Heart right ventricle (tissue), 16 donors: ENCODE results near the gene CDK6. TPM values are rescaled to one million over a fixed set of nuclear protein-coding genes. Genes with fewer than 3 reads are reported as not detected.

ENCODE experiments used
- ATAC-seq, 8 donors: fragments of 200-7000 bp; cut with Tn5 transposase; one replicate each; pipeline ENCODE4 v1.9.1; 2020; ENCODE audit warnings: mild to moderate bottlenecking in 8 of 8, moderate library complexity in 8 of 8, moderate number of reproducible peaks in 1 of 8
- DNase-seq, 2 donors: peaks; one replicate each; pipeline ENCODE4 v3.0.0-alpha.2; 2020
- H3K27ac ChIP-seq, 10 donors: fragments of 200-600 bp; sonication (generic) in 2 of 10; one replicate each; pipeline versions ENCODE4 v1.5.0 to v1.8.0; 2020 to 2022; ENCODE audit warnings: mild to moderate bottlenecking in 3 of 10
- H3K27me3 ChIP-seq, 7 donors: fragments of 200-600 bp; one replicate each; pipeline ENCODE4 v1.8.0; 2021 to 2022; ENCODE audit warnings: mild to moderate bottlenecking in 2 of 7
- H3K36me3 ChIP-seq, 9 donors: fragments of 200-600 bp; sonication (generic) in 1 of 9; one replicate each; pipeline versions ENCODE4 v1.5.0 to v1.8.0; 2020 to 2022; ENCODE audit warnings: mild to moderate bottlenecking in 2 of 9
- H3K4me1 ChIP-seq, 9 donors: fragments of 200-600 bp; sonication (generic) in 1 of 9; one replicate each; pipeline versions ENCODE4 v1.5.0 to v1.8.0; 2020 to 2022; ENCODE audit warnings: mild to moderate bottlenecking in 4 of 9
- H3K4me3 ChIP-seq, 10 donors: fragments of 200-600 bp; sonication (generic) in 2 of 10; one replicate each; pipeline versions ENCODE4 v1.5.0 to v1.8.0; 2020 to 2022; ENCODE audit warnings: mild to moderate bottlenecking in 7 of 10, moderate library complexity in 2 of 10
- H3K9me3 ChIP-seq, 11 donors: fragments of 200-600 bp in 10 of 11; sonication (generic) in 2 of 11; one replicate each; pipeline versions ENCODE4 v1.5.0 to v1.8.0; 2013 to 2022; ENCODE audit warnings: mild to moderate bottlenecking in 2 of 11, control low read depth in 1 of 11, moderate library complexity in 1 of 11
- WGBS, 2 donors: extraction: QIAGEN DNeasy Blood & Tissue Kit; methylation state at CpG; one replicate each; pipeline ENCODE4 v1.1.7; 2013; ENCODE audit warnings: inconsistent platforms in 1 of 2; 5-methylcytosine and 5-hydroxymethylcytosine counted together
- intact Hi-C, 10 donors: fragments of 100-400 bp; cut with DNase I; formaldehyde crosslinking; loops; one replicate each; pipeline versions ENCODE4 v1.11.1 to v1.14.2; 2022
- polyA plus RNA-seq, 2 donors: library from polyadenylated mRNA; stranded (reverse); fragments of 200-250 nt; gene quantifications; one replicate each; pipeline ENCODE4 v1.2.3, GENCODE V29; 2013
- total RNA-seq, 10 donors: library from RNA; stranded (reverse); fragmentation: NEBNext Ultra II Directional in 3 of 10; extraction: Animal tissue kit (Norgen Biotek cat#: 25700) in 3 of 10; gene quantifications; one replicate each; pipeline versions ENCODE4 v1.2.1 to v1.2.4, GENCODE V29; 2021 to 2023
- TF ChIP-seq, protein P1 (sequence below), 9 donors: fragments of 200-600 bp; sonication (generic) in 2 of 9; IDR thresholded peaks; one replicate each; pipeline versions ENCODE4 v1.5.0 to v1.8.0; 2021 to 2022; ENCODE audit warnings: antibody characterized with exemption in 9 of 9, mild to moderate bottlenecking in 5 of 9, moderate library complexity in 1 of 9
- donor health status: Arrhythmogenic right ventricular cardiomyopathy.
- donor health status: ischemic (EF 13 %, LVEDD 7.1; RV severe dilation, severe dysfunction).
- donor health status: healthy with polysubstance abuse.
- donor health status: DM: no; HTN: yes; CAD: no.
- donor health status: DM: no; HTN: no; CAD: no.
- donor health status: ischemic (EF 25% LVEDD 6.9; RV normal size, moderate dysfunction).
- donor health status: ischemic (EF 25% LVEDD 5.7; RV mildly dilated, moderate dysfunction).
- donor health status: healthy.
- donor health status: DM: yes; HTN: yes; CAD: no.
- donor health status: Ischemic cardiomyopathy.
- donor health status: ischemic (EF 35%, LVEDD 5.7; RV mildly dilated, moderate dysfunction).
- donor health status: nonischemic (EF 11% LVEDD 7.7; RV severe dilation, severe dysfunction).
- donor health status: DM: yes; HTN: yes; CAD: no.
- donor health status: PGD.
- donor health status: ischemic (EF 29% LVEDD 5.4; RV normal size, mild dysfunction).
- donor health status: nonischemic (EF 23%, LVEDD 6.1; RV moderate dilation, normal function).

Gene CDK6
- total and polyA plus RNA-seq, 12 donors: 2.6 to 31.5 (median 16.4) TPM

DNA sequence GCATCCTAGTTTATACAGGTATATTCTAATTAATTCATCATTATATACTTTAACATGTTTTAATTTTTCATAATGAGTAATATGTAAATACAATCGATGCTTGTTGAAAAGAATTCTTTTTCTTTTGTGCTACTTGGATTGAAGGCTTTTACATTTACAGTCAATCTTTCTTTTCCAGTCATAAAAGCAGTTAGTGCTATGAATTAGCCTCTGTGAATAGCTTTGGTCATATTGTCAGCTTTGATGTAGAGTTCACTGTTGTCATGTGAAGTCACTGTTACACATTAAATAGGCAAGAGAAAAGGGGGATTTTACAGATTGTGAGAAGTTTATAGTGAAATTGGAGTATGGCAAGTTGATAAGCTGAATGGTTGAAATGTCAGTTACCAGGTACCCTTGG is 142.9 kb downstream of the CDK6 start:
- Histone ChIP-seq H3K27me3 (no peaks in the 10 kb centered on the region), H3K4me1 (peaks cover 7 to 46% (median 35%) of the 10 kb centered on the region in 9 donors), H3K36me3 (no peaks in the 10 kb centered on the region), H3K27ac (no peak overlapping the region), H3K4me3 (no peak overlapping the region), H3K9me3 (no peaks in the 10 kb centered on the region)
- TF ChIP-seq, protein P1, sequence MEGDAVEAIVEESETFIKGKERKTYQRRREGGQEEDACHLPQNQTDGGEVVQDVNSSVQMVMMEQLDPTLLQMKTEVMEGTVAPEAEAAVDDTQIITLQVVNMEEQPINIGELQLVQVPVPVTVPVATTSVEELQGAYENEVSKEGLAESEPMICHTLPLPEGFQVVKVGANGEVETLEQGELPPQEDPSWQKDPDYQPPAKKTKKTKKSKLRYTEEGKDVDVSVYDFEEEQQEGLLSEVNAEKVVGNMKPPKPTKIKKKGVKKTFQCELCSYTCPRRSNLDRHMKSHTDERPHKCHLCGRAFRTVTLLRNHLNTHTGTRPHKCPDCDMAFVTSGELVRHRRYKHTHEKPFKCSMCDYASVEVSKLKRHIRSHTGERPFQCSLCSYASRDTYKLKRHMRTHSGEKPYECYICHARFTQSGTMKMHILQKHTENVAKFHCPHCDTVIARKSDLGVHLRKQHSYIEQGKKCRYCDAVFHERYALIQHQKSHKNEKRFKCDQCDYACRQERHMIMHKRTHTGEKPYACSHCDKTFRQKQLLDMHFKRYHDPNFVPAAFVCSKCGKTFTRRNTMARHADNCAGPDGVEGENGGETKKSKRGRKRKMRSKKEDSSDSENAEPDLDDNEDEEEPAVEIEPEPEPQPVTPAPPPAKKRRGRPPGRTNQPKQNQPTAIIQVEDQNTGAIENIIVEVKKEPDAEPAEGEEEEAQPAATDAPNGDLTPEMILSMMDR (IDR thresholded peaks at IDR 0.05): no peak
- 97 to 98% methylated on average over 1 of the region's 1 CpG for WGBS, 2 donors
- DNase-seq: no peak
- intact Hi-C loops: loop anchor here in 6 of 10 donors (5.0 to 10.0 kb wide), 4 partner anchors 69 to 364 kb away; no protein-coding TSS in a partner anchor
- no peak for ATAC-seq

DNA sequence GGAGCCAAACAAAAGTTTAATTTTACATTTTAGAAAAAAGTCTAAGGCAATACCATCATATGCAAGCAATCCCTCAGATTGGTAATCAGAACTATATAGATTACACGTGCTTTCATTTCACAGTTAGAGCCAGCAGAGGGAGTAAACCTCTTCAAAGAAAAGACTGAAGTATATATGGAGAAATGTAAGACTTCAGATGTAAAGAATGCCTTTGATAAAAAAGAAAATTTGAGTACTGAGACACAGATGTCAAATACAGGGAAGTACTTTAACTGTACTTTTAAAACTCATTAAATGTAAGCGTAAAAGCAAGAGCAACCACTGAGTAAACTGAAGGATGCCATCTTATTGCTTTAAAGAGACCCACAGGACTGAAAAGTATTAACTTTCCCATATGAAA is 144.8 kb downstream of the CDK6 start:
- no peaks in the 10 kb centered on the region for H3K27me3 ChIP-seq
- H3K4me1 ChIP-seq: peaks cover 0 to 29% (median 16%) of the 10 kb centered on the region in 9 donors
- H3K4me3 ChIP-seq: no peak overlapping the region
- no peaks in the 10 kb centered on the region for H3K9me3 ChIP-seq
- TF ChIP-seq, protein P1 (IDR thresholded peaks at IDR 0.05): peak; percentile 31 to 71 (median 54)
- 41 to 45% methylated on average over 2 of the region's 2 CpGs for WGBS, 2 donors
- DNase-seq (no peak), ATAC-seq (peak in 1 of 8 donors; percentile 47)
- no peaks in the 10 kb centered on the region for H3K36me3 ChIP-seq
- intact Hi-C loops: loop anchor here in 6 of 10 donors (1.0 to 10.0 kb wide), 5 partner anchors 67 to 366 kb away; no protein-coding TSS in a partner anchor
- no peak overlapping the region for H3K27ac ChIP-seq

DNA sequence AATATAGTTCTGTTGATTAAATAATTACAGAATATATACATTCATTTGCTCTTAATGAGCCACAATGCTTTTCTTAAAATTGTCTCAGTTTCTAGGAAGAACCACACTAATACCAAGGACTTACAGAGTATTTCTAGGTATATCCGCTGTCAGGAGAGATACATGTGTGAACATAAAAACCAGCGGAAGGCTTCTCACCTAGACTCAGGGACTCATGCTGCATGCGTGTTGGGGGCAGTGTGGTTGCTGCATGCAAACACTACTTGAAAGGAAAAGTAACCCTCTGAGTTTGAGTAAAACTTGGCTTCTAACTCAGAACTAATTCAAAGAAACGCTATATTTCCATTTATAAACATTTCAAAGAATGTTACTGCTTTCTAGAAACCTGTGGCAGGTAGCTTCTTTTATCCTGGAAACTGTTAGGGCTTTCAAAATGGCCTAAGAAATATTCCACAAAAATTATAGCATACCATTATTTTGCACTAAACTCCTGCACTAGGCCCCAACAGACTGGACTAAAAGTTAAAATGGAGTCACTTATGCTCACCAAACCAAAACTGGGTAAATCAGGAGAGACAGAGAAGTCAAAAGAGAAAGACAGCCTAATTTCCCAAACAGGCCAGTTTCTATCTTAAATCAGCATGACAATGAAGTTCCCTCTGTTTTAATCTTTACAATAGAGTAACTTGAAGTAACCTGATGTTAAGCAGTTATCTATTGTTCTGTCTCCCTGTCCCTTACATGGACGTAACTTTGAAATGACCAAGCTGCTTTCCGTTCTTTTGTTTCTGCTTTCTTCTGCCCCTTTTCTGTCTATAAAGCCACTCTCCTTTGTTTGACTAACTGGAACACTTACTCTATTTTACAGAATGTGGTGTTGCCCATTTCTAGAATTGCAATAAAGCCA is 151.0 kb downstream of the CDK6 start:
- Histone ChIP-seq H3K27me3 (no peaks in the 10 kb centered on the region), H3K27ac (peak overlapping the region in 1 of 10 donors; percentile 17), H3K4me1 (peaks cover 0 to 40% (median 19%) of the 10 kb centered on the region in 9 donors), H3K36me3 (no peaks in the 10 kb centered on the region), H3K4me3 (no peak overlapping the region), H3K9me3 (no peaks in the 10 kb centered on the region)
- intact Hi-C loops: loop anchor here in 3 of 10 donors (10.0 kb wide), 3 partner anchors 61 to 369 kb away; no protein-coding TSS in a partner anchor
- TF ChIP-seq, protein P1 (IDR thresholded peaks at IDR 0.05): no peak
- no peak for DNase-seq
- peak in 1 of 8 donors; percentile 46 for ATAC-seq
- WGBS, 2 donors: 93 to 94% methylated on average over 6 of the region's 6 CpGs

DNA sequence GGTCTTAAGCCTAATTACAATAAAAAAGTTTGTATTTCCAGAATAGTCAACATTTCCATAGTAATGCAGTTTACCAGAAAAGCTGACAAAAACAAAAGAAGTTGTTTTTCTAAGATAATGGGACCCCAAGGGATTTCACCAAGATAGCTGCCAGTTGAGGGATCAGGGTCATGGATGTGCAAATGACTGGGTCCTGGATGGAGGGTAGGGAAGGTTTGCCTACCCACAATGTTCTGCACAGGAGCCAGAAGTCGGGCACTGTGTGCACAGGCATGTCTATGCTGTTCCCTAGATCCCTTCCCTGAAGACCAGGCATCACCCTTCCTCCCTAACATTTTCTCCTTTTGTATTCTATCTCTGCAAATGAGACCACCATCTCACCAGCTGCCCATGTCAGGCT is 152.1 kb downstream of the CDK6 start:
- peak overlapping the region in 1 of 10 donors; percentile 23 for H3K27ac ChIP-seq
- WGBS, 2 donors: 83 to 85% methylated on average over 1 of the region's 1 CpG
- no peak for DNase-seq
- H3K27me3 ChIP-seq: no peaks in the 10 kb centered on the region
- peaks cover 0 to 38% (median 19%) of the 10 kb centered on the region in 9 donors for H3K4me1 ChIP-seq
- TF ChIP-seq, protein P1 (IDR thresholded peaks at IDR 0.05): no peak
- no peak for ATAC-seq
- H3K9me3 ChIP-seq: no peaks in the 10 kb centered on the region
- intact Hi-C loops: loop anchor here in 5 of 10 donors (5.0 to 10.0 kb wide), 5 partner anchors 37 to 371 kb away; no protein-coding TSS in a partner anchor
- no peaks in the 10 kb centered on the region for H3K36me3 ChIP-seq
- no peak overlapping the region for H3K4me3 ChIP-seq
